Activated gamma-delta T cell treated with anti-CD3 and anti-CD28 coated beads, Interleukin-2, amount 50 U/mL, for 16 hours (primary cell): ENCODE measurements around the gene FA2H.

Experiments used
- DNase-seq: peaks from one replicate; pipeline ENCODE4 v3.0.0-alpha.2; 2020; ENCODE audit warnings: low read depth

FA2H gene

DNA sequence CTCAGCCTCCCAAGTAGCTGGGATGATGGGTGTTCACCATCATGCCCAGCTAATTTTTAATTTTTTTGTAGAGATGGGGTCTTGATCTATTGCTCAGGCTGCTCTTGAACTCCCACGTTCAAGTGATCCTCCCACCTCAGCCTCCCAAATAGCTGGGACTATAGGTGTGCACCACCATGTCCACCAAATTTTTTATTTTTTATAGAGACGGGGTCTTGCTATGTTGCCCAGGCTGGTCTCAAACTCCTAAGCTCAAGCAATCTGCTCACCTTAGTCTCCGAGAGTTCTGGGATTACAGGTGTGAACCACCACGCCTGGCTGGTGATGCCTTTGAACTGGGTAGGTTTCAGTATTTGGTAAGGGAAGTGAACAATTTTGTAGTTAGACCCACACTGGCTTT is 30.1 kb downstream of the FA2H start:
- no peak for DNase-seq

DNA sequence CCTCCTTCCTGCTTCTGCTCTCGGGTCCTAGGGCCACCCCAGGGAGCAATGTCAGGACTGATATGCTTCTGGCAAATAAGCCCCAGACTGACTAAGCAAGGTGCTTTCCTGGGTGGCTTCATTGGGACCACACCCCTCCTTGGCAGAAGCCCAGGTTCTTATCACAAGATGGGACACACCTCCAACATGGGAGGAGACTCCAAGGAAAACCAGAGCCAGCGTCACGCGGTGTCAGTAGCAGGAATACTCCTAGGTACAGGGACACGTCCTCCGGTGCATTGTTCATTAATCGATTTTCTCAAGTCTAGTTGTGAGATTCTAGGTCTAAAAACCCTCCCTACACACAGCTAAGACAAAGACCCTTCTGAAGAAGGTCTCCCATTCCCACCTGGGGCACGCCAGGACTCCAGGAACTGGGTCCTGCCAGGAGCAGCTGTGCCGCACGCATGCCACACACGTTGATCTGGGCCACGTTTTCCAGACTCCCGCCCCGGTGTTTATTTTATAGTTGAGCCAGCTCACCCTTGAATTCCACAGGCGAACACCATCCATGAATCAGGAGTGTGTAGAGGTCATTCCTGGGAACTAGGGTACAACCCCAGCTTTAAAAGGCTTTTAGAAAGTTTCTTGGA is 30.8 kb downstream of the FA2H start:
- no peak for DNase-seq

DNA sequence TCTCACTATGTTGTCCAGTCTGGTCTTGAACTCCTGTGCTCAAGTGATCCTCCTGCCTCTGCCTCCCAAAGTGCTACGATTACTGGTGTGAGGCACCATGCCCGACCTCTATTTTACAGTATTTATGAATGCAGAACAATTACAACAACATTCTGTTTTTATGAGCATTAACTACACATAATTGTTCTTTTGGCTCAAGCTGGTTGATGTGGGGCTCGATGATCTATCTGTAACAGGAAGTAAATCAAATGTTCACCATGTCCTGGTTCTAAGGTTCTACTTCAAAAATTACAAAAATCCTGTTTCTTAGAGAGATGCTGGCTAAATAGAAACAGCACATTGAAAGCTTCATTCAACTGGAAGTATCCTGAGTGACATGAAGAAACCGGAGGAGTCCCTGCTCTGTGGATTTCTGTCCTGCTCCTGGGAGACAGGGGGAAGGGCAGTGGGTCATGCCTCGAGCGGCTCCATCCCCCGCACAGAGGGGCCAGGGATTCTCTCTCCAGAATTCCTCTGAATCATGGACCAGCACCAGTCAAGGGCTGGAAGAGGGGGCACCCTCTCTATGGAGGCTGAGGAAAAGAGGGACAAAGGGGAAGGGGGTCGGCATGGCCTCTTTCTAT is 31.5 kb downstream of the FA2H start:
- no peak for DNase-seq

DNA sequence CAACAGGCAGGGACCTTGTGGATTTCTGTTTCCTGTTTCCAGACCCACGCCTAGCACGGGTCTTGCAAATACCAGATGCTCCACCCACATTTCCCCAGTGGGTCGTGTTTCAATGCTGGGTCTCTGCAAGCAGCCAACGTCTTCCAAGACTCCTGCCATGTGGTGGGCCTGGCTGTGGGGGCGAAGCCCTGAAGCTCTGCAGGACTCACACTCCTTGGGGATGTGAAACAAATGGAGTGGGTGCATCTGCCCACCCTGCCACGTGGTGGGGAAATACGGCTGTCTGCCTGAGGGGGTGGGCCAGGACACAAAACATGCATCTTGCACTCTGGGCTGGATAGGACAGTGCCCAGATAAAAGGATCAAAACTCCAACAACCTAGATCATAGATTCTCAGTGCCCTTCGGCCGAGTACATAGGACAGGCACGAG is 32.6 kb downstream of the FA2H start:
- no peak for DNase-seq

DNA sequence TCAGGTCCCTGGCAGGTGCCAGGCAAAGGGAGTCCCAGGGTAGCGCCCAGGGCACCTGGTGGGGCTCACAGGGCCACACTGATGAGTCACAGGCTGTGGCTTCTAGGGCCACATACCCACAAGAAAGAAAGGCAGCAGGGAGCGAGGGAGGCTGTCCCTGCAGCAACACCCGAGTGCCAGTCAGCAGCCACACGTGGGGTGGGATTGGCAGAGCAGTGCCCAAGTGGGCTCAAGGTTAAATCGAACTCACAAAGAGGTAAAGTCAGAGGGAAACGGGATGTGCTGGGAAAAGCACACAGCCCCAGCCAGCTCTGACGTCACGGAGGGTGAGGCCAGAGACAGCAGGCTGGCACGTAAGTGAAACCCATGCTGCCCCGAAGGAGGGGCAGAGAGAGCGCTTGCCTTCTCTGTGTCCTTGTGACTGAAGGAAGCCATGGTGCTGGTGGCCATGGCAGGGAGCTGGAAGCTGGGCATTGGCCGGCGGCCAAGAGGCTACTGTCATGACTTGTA is 33.8 kb downstream of the FA2H start:
- DNase-seq, result no peak

DNA sequence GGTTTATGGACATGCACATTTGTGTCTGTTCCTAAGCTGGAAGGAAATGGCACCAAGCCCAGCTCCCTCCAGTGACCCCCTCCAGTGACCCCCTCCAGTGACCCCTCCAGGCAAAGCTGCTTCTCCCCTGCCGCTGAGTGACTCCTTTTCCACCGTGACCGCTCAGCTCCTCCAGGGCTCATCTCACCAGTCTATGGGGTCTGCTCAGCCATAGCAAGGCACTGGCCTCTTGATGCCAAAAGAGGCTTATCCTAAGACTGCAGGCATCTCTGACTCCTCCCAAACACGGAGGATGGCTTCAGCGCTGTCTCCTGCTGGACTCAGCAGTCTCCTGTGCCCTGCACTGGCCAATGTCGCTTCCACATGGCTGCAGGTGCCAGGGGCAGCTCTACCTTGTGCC is 35.3 kb downstream of the FA2H start:
- no peak for DNase-seq

DNA sequence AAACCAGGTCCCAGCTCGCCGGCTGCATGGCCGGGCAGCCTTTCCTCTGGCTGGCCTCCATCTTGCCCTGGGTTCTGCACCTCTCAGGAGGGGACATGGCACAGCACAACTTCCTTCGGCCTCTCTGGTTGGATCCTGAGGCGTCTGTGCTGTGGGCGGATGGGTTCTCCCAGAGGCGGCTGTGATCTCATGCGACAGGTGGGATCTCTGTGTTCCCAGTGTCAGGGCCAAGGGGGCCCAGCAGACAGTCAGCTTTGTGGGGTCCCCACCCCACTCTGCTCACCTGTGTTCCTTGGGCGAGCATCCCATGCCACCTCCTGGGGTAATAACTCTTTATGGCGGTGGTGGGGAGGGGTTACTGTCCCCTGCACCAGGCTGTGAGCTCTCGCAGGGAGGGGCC is 35.8 kb downstream of the FA2H start:
- no peak for DNase-seq

DNA sequence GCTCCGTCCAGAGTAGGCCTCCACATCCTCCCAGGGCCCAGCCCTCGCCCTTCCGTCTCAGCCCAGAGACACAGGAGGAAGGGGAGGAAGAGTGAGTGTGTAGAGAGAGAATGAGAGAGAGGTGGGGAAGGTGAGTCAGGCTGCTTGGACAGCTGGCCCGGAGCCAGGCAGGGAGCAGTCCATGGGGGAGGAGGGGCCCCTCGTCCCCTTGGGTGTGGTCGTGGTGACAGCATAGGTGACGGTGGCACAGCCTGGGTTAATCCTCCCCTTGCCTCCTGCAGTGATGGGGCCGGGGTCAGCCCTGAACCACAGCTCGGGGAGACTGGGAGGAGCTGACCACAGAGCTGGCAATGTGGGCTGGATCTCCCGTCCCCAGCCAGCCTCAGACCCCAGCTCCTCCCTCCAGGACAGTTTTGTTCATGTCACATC is 36.5 kb downstream of the FA2H start:
- DNase-seq, result no peak

DNA sequence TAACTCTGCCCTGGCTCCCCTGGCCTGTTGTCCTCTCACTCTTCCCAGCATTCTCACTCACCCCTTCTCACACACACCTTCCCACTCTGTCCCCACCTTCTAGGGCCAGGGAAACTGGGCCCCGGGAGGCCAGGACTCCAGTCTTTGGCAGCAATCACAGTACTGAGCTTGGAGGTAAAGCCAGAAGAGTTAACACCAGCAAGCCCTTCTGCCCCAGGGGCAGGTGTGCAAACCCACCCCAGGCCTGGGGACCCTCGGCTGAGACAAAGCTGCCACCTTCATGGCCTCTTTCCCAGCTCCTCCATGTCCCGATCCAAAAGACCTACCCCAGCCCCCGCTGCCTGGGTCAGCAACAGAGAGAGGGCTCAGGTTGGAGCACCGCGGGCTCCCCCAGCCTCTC is 37.1 kb downstream of the FA2H start:
- DNase-seq, result no peak

DNA sequence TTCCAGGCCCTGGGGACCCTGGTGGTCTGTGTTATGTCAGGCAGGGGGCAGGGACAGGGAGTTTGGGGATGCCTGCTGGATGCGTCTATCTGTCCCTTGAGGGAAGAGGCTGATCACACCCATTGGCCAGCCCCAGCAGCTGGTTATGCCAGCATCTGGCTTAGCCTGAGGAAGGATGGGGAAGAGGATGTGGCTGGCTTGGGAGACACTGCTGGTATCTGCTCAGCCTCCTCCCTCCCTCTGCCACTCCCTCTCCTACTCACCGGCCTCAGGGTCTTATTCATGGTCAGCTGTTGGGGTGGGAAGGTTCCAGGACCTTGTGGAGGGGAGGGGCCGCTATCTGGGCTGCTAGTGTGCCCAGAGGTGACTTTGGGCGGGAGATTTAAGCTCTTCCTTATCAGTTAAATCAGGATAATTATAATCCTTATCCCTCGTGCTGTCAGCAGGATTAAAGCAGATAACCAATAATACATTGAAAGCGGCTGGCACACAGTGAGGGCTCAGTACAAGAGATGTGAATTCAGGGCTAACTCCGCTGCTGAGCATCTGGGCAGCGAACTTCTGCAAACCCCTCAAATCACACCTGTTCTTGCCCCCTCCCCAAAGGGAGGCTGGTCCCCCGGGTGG is 38.0 kb downstream of the FA2H start:
- no peak for DNase-seq

DNA sequence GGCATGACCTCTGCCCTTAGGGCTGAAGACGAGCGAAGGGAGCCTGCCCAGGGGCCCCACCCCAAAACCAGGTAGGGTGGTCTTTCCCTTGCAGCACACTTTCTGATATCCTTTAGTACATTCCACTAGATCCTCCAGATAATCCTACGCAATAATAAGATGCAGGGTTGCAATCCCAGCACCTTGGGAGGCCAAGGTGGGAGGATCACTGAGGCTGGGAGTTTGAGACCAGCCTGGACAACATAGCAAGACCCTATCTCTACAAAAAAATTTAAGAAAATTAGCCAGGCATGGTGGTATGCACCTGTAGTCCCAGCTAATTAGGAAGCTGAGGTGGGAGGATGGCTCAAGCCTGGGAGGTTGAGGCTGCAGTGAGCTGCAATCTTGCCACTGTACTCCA is 39.1 kb downstream of the FA2H start:
- no peak for DNase-seq

DNA sequence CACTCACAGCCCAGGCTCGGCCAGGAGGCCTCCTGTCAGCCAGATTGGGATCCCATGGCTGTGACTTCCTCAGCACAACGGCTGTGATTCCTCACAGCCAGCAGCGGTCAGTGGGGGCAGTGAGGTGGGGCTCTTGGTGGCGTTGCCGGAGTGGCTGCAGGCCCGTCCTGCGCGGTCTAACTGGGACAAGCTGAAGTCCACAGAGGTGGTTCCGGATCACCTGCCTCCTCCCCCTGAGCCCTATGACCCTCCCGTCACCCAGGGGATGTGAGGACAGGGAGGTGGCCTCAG is 39.5 kb downstream of the FA2H start:
- DNase-seq, result no peak

DNA sequence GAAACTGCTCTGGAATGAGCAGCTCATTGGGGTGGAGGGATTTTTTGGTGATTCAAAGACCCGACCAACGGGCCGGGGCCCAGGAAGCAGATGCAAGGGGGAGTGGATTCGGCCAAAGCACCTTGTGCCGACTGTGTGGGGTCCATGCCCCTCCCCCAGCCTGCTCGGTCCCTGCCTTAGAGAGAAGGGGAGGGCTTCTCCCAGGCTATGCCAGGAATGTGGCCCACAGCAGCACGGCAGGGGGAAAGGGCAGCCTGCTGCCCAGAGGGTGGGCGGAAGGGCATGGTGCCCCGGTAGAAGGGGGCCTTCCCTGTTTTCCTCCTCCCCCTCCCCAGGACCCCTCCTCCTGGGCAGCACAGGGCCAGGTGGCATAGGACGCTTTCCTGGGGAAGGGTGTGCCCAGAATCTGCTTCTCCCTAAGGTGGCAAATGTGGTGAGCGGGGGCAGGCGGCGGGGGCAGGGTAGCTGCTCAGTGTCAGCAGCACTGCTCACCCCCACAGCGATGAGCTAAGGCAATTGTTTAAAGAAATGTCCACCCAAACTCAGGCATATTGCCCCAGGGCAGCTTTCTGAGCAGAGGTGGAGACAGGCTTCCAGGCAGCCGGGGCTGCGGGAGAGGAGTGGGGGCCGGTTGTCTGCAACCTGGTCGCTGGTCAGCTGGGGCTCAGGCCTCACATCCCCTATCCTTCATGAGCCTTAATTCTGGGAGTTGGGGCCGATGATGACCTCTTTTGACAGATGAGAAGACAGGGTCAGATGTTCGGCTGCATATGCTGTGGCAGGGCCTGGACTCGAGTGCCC is 40.1 kb downstream of the FA2H start:
- no peak for DNase-seq

DNA sequence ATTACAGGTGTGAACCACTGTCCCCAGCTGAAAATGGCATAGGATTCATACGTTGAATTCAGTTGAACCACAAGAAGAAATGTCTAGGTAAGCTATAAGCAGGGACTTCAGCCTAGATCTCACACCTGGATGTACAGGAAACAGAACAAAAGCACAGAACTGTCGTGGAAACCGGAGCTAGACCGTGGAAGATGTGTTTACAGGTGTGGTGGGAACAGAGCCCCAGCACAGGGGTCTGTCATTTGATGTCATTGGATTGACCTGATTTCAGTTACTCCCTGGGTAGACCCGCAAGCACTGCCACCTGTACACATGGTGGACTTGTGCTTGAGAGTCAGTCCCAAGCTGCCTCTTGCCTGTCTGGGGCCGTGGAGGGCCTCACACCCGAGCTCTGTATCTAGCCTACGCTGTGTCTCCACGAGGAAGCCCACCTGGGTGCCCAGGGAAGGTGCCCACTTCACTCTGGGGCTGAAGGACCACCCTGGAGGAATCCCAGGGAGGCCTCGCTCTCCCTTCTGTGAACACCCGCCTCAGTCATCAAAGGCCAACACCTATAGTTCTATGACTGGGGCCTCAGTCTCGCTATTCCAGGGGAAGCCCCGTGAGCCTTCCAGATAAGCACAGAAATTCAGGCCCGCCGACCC is 41.8 kb downstream of the FA2H start:
- DNase-seq, result no peak

DNA sequence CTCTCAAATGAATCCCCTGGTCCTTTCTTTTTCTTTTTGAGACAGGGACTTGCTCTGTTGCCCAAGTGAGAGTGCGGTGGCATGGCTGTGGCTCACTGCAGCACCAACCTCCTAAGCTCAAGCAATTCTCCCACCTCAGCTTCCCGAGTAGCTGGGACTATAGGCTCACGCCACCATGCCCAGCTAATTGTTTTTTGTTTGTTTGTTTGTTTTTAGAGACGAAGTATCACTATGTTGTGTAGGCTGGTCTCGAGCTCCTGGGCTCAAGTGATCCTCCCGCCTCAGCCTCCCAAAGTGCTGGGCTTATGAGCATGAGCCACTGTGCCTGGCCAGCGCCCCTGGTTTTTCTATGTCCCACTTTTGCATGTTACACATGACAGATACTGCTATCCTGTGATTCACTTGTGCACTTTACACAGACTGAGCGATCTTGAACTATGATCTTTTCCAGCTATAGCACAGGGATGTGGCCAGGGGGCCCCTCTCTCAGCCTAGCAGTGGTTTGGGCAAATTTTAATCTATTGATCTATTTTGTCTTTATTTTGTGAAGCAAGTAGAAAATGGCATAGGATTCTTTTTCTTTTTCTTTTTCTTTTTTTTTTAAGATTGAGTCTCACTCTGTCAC is 42.7 kb downstream of the FA2H start:
- DNase-seq, result no peak

DNA sequence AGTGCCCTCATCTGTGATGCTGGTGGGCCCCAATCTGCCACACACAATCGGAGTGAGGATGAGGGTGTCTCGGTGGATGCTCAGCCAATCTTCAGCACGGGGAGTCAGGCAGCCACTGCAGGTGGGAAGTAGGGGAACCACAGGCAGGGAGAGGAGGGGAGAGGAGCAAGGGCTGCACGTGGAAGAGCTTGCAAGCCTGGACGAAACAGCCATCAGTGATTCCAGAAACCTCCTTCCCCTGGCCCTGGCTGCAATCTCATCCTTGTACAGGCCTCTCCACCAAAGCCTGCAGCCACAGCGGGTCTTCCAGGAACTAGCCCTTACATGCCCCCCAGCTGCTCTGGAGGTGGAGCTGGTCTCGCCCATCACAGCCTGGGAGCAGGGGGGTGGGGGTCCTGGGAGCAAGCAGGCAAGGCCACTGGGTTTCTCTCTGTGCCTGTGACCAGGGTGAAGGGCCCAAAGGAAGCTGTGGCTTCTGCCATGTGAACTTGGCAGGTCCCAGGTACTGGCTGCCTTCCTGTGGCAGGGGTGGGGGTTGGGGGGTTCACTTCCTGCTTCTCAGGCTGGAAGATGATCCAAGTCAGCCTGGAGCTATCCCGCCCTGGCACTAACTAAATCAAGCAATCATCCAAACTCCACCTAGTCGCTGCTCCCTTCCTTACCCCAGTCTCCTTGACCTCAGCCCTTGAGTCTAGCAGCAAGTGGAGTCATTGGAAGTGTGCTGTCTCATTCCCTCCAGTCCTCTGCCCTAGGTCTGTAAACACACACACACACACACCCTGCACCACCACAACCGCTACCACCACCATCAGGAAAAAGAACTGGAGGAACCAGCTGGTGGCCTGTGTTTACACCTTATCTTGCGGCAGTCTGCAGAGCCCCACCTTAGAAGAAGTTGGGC is 44.6 kb downstream of the FA2H start:
- no peak for DNase-seq

DNA sequence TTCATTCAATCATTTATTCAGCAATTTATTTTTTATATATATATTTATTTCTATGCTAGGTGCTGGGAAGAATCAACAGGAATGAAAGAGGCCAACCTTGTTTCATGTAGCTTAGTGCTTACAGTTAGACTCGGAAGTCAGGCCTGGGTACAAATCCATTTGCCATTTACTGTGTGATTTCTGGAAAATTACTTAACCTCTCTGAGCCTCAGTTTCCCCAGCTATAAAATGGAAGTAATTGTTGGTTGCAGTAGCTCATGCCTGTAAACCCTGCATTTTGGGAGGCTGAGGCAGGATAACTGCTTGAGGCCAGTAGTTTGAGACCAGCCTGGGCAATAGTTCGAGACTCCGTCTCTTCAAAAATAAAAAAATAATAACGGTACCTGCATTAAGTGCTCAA is 46.7 kb downstream of the FA2H start:
- DNase-seq, result no peak

DNA sequence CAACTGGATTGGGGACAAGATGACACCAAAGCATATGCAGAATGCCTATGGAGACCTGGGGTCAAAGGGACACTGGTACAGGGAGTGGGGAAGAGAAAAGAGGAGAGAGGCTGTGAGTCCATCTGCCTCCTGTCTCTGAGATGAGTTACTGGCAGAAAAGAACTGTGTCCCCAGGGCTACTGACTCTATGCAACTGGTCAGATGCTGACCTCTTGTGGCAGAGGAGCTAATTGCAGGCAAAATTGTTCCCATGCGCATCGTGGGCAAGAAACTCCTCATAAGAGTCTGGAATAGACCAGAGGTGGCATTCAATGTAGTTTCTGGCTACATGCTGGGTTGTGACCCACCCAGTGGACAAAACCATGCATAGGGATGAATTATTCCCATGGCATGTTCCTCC is 47.9 kb downstream of the FA2H start:
- no peak for DNase-seq

DNA sequence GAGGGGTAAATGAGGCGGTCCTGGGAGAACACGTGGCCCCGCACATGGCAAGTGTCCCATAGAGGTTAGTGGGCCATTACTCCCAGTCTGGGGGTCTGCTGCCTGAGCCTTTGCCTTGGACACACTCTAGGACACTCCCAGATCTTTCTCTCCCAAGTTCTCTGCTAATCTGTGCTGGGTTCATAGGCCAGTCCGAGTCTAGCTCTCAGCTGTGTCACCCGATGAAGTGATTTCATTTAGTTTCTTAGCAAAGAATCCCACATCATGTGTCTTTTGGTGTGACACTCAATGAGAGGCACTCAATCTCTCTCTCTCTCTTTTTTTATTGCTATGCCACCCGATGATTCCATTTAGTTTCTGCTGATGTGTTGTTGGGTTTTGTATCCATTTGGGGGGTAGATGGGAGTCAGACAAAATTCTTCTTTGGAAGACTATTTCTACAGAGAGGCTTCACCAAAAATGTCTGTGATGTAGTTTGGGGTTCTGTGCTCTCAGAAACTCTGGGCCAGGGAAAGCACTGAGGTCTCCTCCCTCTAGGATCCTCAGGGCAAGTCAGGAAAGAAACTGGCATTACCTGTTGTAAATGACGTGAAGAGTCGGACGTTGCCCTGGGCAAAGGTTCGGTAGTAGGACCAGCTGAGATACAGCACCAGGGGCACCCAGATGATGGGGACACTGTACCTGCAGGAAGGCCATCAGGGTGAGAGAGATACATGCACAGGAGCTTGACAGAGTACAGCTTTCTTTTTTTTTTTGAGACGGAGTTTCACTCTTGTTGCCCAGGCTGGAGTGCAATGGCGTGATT is 48.8 kb downstream of the FA2H start:
- no peak for DNase-seq
